Memory B cell (primary cell): Measurements from ENCODE around the gene ALDH1L1.
"Not testable (repeated sequence)": the region's sequence is repeated elsewhere in the genome, so short reads cannot be mapped to it uniquely, and the experiment has no call there.

Source experiments
- ATAC-seq: fragments of 150-1000 bp; cut with Tn5 transposase; 2 replicates; pipeline ENCODE4 v1.10.0; 2021; ENCODE audit warnings: low read depth, mild to moderate bottlenecking, moderate library complexity
- DNase-seq, 2 donors: peaks; one replicate each; pipeline ENCODE4 v3.0.0; 2022; ENCODE audit warnings: low spot score in 2 of 2
- H3K27ac Mint-ChIP-seq: one replicate; pipeline ENCODE4 v1.8.0; 2022; ENCODE audit warnings: mild to moderate bottlenecking, moderate library complexity, mixed read lengths
- H3K27me3 Mint-ChIP-seq: one replicate; pipeline ENCODE4 v1.8.0; 2022; ENCODE audit warnings: mixed read lengths
- H3K36me3 Mint-ChIP-seq: one replicate; pipeline ENCODE4 v1.8.0; 2022; ENCODE audit warnings: mild to moderate bottlenecking, mixed read lengths
- H3K4me1 Mint-ChIP-seq: one replicate; pipeline ENCODE4 v1.8.0; 2022; ENCODE audit warnings: mixed read lengths
- H3K4me3 Mint-ChIP-seq: one replicate; pipeline ENCODE4 v1.8.0; 2022; ENCODE audit warnings: mild to moderate bottlenecking, moderate library complexity, mixed read lengths
- H3K9me3 Mint-ChIP-seq: one replicate; pipeline ENCODE4 v1.8.0; 2022; ENCODE audit warnings: mixed read lengths

ALDH1L1 gene

DNA sequence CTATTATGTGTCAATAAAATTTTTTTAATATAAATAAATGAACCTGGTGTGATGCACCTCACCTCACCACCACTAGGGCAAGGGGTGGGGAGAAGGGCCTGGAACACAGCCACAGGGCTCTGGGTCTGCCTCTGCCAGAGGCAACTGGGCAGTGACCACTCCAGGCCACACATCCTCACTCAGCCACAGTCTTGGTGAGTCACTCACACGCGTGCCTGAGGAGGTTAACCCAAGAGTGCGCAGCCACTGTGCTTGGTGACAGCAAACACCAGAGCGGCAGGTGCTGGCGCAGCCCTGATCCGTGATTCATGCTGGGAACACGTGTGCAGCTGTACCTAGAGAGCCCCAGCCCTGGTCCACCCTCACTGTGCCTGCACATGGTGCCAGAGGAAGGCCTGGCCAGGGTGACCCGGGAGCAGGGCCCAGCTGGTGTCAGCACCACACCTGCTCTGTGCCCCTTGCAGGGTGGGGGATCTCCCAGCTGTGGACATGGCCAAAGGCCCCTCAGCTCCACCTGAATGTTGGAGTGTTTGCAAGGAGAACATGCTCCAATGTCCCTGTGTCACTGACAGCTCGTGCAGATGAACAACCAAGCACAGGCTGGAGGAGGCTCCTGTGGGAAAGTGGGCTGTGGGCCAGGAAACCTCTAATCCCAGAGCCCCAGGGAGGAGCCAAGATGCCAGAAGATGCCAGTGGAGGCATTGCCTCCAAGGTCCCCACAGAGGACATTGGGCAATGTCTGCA lies 98.6 kb downstream of the ALDH1L1 start:
- no peaks in the 10 kb centered on the region for H3K27me3 Mint-ChIP-seq
- peaks cover 3% of the 10 kb centered on the region for H3K9me3 Mint-ChIP-seq
- no peaks in the 10 kb centered on the region for H3K36me3 Mint-ChIP-seq
- H3K4me3 Mint-ChIP-seq, result no peak overlapping the region
- no peak for ATAC-seq
- H3K27ac Mint-ChIP-seq, result no peak overlapping the region
- no peak for DNase-seq
- H3K4me1 Mint-ChIP-seq, result peaks cover 5% of the 10 kb centered on the region

DNA sequence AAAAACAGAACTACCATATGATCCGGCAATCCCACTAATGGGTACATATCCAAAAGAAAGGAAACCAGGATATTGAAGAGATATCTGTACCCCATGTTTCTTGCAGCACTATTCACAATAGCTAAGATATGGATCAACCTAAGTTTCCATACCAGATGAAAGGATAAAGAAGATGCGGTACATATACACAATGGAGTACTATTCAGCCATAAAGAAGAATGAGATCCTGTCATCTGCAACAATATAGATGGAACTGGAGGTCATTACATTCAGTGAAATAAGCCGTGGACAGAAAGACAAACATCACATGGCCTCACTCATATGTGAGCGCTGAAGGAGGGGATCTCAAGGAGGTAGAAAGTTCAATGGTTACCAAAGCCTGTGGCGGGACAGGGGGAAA lies 99.4 kb downstream of the ALDH1L1 start:
- H3K9me3 Mint-ChIP-seq, result peaks cover 3% of the 10 kb centered on the region
- no peak overlapping the region for H3K27ac Mint-ChIP-seq
- H3K4me3 Mint-ChIP-seq, result no peak overlapping the region
- peaks cover 5% of the 10 kb centered on the region for H3K4me1 Mint-ChIP-seq
- no peaks in the 10 kb centered on the region for H3K36me3 Mint-ChIP-seq
- no peak for ATAC-seq
- H3K27me3 Mint-ChIP-seq, result no peaks in the 10 kb centered on the region
- DNase-seq, result no peak

DNA sequence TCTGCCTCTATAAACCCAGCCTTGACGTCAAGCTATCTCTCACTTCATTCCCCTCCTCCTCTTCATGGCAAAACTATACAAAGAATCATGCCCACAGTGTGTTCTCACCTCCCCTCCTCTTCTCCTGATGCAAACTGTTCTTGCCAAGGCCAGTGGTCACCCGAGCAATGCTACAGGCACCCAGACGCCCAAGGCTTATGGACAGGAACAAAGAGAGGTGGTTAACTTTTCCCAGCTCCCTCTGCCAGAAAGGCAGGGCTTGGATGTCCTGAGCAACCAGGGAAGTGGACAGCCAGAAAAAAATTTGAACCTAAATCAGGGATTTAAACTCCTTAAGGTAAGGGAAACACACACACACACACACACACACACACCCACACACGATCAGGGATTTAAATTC lies 101.5 kb downstream of the ALDH1L1 start:
- ATAC-seq (no peak), DNase-seq (no peak)
- Mint-ChIP-seq H3K36me3 (peaks cover 5% of the 10 kb centered on the region), H3K4me3 (no peak overlapping the region), H3K9me3 (peaks cover 5% of the 10 kb centered on the region), H3K27ac (no peak overlapping the region), H3K4me1 (no peaks in the 10 kb centered on the region), H3K27me3 (no peaks in the 10 kb centered on the region)

DNA sequence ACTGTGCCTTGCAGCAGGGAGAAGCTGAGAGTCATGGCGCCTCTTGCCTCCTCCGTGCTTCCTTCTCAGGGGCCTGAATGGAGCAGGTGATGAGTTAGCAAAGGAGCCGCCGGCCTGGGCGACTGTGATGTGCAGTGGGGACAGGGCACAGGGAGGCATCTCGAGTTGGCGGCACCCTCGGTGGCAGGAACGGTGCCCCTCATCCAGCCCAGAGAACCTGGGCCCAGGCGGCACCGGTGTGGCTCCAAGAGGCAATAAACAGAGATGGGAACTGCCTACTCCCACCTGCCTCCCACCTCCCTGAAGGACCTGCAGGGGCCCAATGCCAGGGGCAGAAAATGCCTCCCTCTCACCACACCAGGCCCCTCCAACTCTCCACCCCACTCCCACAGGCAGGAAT lies 102.6 kb downstream of the ALDH1L1 start:
- Mint-ChIP-seq H3K27ac (no peak overlapping the region), H3K4me1 (no peaks in the 10 kb centered on the region), H3K4me3 (no peak overlapping the region), H3K9me3 (peaks cover 7% of the 10 kb centered on the region), H3K27me3 (no peaks in the 10 kb centered on the region), H3K36me3 (peaks cover 12% of the 10 kb centered on the region)
- ATAC-seq, result no peak
- DNase-seq, result no peak

DNA sequence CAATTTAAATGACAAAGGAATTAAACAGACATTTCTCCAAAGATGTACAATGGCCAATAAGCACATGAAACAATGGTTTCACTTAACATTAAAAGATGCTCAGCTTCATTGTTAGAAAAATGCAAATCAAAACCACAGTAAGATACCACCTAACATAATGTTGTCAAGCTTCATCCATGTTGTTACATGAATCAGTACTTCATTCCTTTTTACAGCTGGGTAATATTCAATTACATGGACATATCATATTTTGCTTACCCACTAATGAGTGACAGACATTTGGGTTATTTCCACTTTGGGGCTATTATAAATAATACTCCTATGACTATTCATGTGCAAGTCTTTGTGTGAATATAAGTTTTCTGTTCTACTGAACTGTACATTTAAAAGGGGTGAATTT lies 104.2 kb downstream of the ALDH1L1 start:
- DNase-seq (no peak), ATAC-seq (no peak)
- Mint-ChIP-seq H3K9me3 (peaks cover 7% of the 10 kb centered on the region), H3K27me3 (no peaks in the 10 kb centered on the region), H3K36me3 (peaks cover 16% of the 10 kb centered on the region), H3K4me3 (no peak overlapping the region), H3K27ac (no peak overlapping the region), H3K4me1 (no peaks in the 10 kb centered on the region)

DNA sequence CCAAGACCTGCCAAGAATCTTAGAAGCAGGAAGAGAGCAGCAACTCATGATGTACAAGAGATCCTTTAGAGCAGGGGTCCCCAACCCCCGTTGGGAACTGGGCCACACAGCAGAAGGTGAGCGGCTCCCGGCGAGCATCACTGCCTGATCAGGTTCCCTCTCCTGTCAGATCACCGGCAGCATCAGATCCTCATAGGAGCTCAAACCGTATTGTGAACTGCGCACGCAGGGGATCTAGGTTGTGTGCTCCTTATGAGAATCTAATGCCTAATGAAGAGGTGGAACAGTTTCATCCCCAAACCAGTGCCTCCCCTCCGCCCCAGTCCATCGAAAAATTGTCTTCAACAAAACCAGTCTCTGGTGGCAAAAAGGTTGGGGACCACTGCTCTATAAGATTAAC lies 110.2 kb downstream of the ALDH1L1 start:
- Mint-ChIP-seq H3K36me3 (peaks cover 41% of the 10 kb centered on the region), H3K27ac (no peak overlapping the region), H3K4me1 (no peaks in the 10 kb centered on the region), H3K4me3 (no peak overlapping the region), H3K9me3 (peaks cover 4% of the 10 kb centered on the region), H3K27me3 (no peaks in the 10 kb centered on the region)
- no peak for DNase-seq
- ATAC-seq, result no peak

DNA sequence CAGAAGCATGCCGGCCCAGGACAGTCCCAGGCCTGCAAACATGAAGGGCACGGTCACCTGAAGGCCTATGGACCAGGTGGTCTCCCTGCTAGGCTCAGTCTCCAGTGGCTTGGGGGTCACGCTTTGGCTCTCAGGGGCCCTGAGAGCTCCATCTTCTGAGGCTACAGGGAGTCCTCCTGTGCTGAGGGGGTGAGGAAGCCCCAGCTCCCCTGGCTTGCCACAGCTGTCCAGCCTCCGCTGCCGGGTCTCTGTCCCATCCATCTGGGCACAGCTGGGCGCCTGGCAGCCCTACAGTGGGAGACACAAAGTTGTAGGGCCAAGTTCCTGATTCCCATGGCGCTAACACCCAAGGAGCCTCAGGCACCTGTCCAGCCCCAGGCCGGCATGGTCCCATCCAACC lies 112.4 kb downstream of the ALDH1L1 start:
- no peaks in the 10 kb centered on the region for H3K27me3 Mint-ChIP-seq
- peaks cover 2% of the 10 kb centered on the region for H3K9me3 Mint-ChIP-seq
- peaks cover 11% of the 10 kb centered on the region for H3K4me1 Mint-ChIP-seq
- no peak for DNase-seq
- ATAC-seq, result no peak
- H3K27ac Mint-ChIP-seq, result no peak overlapping the region
- H3K4me3 Mint-ChIP-seq, result no peak overlapping the region
- H3K36me3 Mint-ChIP-seq, result peaks cover 34% of the 10 kb centered on the region

DNA sequence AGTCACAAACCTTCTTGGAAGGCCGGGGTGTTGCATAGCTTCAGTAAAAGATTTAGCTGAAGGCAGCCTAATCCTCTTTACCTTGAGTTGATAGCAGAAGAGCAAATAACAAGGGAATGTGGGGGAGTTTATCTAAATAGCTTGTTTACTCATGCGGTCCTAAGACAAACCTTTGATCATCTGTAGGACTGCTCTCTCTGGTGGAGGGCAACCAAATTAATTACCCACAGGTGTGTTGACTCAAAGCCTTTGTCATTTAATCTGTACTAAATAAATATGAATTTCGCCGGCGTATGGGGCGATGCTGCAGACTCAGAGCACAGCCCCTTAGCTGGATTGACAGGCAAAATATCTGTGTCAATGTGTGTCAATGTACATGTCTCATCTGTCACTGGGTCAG lies 113.7 kb downstream of the ALDH1L1 start:
- Mint-ChIP-seq H3K36me3 (peaks cover 27% of the 10 kb centered on the region), H3K4me1 (peaks cover 11% of the 10 kb centered on the region)
- not testable (repeated sequence) for H3K27ac Mint-ChIP-seq, H3K4me3 Mint-ChIP-seq, DNase-seq, H3K9me3 Mint-ChIP-seq, ATAC-seq, H3K27me3 Mint-ChIP-seq

DNA sequence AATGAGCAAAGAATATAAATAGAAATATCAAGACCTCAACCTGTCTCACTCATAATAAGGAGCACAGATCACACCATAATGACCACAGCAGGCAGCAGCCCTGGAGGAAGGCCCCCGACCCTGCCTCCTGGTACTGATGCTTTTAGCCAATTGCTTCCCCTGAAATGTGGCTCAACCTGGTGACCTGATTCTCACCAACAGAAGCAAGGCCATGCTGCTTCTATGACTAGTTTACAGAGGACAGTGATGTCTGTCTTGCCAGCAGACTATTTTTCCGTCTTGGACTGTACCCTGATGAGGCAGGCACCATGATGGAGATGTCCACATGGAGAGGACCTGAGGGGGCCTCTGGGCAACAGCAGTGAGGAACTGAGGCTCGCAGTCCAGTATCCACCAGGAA lies 114.5 kb downstream of the ALDH1L1 start:
- ATAC-seq, result no peak

DNA sequence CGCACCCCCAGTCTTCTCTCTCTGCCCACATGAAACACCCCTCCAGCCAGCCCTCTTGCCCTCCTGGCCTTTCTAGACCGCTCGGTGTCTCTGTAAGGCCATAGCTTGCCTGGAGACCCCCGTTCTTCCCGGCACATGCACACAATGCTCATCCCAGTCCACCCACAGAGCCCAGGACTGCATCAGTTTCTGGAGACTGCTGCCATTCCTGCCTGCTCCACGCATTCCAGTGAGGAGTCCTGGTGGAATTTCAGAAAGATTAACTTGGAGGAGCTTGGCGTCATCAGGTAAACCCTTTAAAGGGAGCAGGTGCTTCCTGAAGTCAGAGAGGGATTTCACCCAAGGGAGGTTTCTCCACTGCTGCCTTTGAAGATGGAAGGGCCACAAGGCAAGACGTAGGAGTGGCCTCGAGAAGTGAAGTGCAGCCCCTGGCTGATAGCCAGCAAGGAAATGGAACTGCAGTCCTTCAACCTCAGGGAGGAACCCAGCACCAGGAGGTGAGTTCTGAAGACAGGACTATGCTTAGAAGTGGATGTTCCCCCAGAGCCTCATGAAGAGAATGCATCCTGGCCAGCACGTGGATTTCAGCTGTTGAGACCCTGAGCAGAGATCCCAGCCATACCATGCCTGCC lies 115.6 kb downstream of the ALDH1L1 start:
- no peak overlapping the region for H3K4me3 Mint-ChIP-seq
- no peaks in the 10 kb centered on the region for H3K9me3 Mint-ChIP-seq
- H3K4me1 Mint-ChIP-seq, result peaks cover 13% of the 10 kb centered on the region
- H3K27ac Mint-ChIP-seq, result no peak overlapping the region
- H3K36me3 Mint-ChIP-seq, result peaks cover 26% of the 10 kb centered on the region
- DNase-seq (no peak), ATAC-seq (no peak)
- no peaks in the 10 kb centered on the region for H3K27me3 Mint-ChIP-seq

More for the DNA sequence above, 114.5 kb downstream of the ALDH1L1 start:
- H3K4me3 Mint-ChIP-seq, result no peak overlapping the region
- no peak overlapping the region for H3K27ac Mint-ChIP-seq
- DNase-seq, result no peak
- H3K36me3 Mint-ChIP-seq, result peaks cover 30% of the 10 kb centered on the region
- H3K27me3 Mint-ChIP-seq, result no peaks in the 10 kb centered on the region
- H3K9me3 Mint-ChIP-seq, result no peaks in the 10 kb centered on the region
- H3K4me1 Mint-ChIP-seq, result peaks cover 13% of the 10 kb centered on the region

DNA sequence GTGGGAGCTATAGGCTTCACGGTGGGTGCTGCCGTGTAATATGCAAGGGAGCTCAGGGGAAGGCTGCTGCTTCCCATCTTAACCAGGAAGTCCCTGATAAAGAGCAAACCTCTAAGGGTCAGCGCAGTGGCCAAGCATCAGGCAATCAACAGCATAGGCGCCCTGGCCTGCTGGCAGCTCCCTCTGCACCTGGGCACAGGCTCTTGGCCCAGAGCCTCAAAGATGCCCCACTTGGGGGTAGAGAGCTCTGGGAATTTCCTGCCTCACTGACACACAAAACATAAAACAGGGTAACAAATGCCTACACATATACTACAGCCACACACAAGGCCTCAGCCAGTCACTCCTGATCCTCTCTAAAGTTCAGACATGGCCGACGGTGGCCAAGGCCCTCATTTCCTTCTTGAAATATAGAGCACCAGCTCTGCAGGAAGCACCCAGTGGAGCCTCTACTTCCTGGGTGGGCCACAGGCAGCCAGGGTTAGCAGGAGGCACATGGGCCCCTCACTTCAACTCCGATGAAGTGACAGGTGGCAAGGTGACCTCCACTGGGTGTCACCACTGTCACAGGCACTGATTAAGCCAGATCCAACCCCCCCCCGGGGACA lies 116.9 kb downstream of the ALDH1L1 start:
- Mint-ChIP-seq H3K27ac (no peak overlapping the region), H3K4me3 (no peak overlapping the region), H3K4me1 (peaks cover 15% of the 10 kb centered on the region), H3K9me3 (no peaks in the 10 kb centered on the region), H3K27me3 (no peaks in the 10 kb centered on the region), H3K36me3 (peaks cover 29% of the 10 kb centered on the region)
- DNase-seq, result no peak
- ATAC-seq, result no peak

DNA sequence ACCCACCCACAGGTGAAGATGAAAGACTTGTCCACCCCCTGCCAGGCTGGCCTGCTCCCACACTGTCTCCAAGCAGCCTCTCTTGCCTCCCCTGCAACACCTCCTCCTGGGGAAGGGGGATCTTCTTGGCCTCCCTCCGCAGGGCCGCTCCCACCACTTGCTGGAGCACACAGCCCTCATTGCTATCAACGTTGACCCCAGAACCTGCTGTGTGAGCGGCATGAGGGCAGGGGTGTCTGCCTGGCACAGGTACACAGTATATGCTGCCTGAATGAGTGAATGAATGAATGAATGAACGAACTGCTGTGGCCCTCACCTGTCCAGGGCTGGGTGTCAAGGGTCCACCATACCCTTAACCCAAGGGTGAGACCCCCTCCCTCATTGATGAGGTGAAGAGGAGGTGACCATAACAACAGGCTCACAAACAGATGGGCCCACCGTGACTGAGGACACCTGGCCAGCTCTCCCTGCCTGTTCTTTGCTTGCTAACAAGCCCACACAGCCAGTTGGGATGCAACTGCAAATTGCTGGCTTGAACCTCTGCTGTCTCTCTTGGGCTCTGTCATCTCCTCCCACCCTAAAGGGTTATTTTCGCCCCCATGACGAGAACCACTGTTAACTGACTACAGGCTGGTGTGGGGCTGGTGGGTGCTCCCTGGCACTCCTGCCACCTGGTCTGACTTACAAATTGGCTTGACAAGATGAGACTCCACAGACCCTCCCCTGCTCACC lies 118.9 kb downstream of the ALDH1L1 start:
- H3K4me1 Mint-ChIP-seq, result peaks cover 15% of the 10 kb centered on the region
- no peaks in the 10 kb centered on the region for H3K9me3 Mint-ChIP-seq
- DNase-seq, result no peak
- H3K36me3 Mint-ChIP-seq, result peaks cover 20% of the 10 kb centered on the region
- no peak for ATAC-seq
- no peak overlapping the region for H3K4me3 Mint-ChIP-seq
- no peak overlapping the region for H3K27ac Mint-ChIP-seq
- H3K27me3 Mint-ChIP-seq, result no peaks in the 10 kb centered on the region

DNA sequence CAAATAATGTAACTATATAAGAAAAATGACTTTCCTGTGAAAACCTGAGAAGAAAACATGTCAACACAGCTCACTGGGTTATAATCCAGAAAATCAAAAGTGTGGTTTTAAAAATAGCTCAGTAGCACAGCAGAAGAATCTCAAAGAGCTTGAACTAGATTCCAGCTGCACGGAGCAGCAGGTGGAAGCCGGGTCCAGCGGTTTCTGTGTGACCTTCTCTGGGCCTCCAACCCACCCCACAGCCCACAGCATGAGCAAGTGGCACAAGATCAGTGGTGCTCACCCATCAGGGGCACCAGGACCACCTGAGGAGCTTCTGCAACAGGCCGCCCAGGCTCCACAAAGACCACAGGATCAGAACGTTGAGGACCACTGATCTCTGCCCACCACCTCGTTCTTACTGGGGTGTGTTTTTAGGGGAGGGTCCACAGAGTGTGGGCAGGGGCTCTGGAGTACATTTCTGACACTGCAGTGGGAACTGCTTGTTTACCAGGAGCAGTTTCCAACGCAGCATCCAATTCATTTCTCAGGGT lies 119.7 kb downstream of the ALDH1L1 start:
- H3K9me3 Mint-ChIP-seq, result no peaks in the 10 kb centered on the region
- DNase-seq (no peak), ATAC-seq (no peak)
- H3K4me1 Mint-ChIP-seq, result peaks cover 15% of the 10 kb centered on the region
- H3K36me3 Mint-ChIP-seq, result peaks cover 12% of the 10 kb centered on the region
- no peak overlapping the region for H3K27ac Mint-ChIP-seq
- no peak overlapping the region for H3K4me3 Mint-ChIP-seq
- no peaks in the 10 kb centered on the region for H3K27me3 Mint-ChIP-seq

DNA sequence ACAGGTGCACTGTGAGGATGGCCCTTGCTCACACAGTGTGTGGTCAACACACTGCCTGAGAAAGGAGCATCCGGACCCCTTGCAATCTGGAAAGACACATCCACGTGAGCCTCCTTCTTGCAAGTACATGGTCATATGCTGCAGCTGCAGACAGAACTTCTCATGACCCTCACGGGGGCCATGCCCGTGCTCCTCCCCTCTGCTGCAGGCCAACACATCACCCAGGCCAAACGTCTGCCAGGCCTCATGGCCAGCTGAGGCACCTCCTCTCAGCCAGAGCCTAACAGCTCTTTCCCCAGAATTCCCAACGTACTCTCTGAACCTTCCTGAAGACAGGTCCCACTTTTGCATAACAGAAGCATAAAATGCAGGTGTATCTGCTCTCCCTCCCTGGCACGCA lies 121.7 kb downstream of the ALDH1L1 start:
- H3K4me1 Mint-ChIP-seq, result peaks cover 11% of the 10 kb centered on the region
- H3K4me3 Mint-ChIP-seq, result no peak overlapping the region
- ATAC-seq, result no peak
- peaks cover 7% of the 10 kb centered on the region for H3K36me3 Mint-ChIP-seq
- DNase-seq, result no peak
- H3K9me3 Mint-ChIP-seq, result no peaks in the 10 kb centered on the region
- no peaks in the 10 kb centered on the region for H3K27me3 Mint-ChIP-seq
- H3K27ac Mint-ChIP-seq, result peak overlapping the region; percentile 6
